ENCODE data around the gene MAD1L1.

MAD1L1 gene

GRCh38 chr7:1868516-1869165, 364.1 kb downstream of the MAD1L1 start:
- Histone ChIP-seq H3K9ac (ENCODE audit: low read length) (no peak overlapping the region), H3K4me3 (ENCODE audit: low read depth in 1 of 2, low read length in 2 of 2) (no peak overlapping the region)

GRCh38 chr7:1867370-1868260, 365.1 kb downstream of the MAD1L1 start:
- H3K36me3 ChIP-seq (ENCODE audit: insufficient read depth, low read length): no peaks in the 10 kb centered on the region
- H3K4me1 ChIP-seq (ENCODE audit: insufficient read depth, low read length): no peaks in the 10 kb centered on the region
- no peak overlapping the region for H3K27ac ChIP-seq (ENCODE audit: low read depth, low read length)
- no peak overlapping the region for H3K9ac ChIP-seq (ENCODE audit: low read length)
- H3K9me3 ChIP-seq (ENCODE audit: low read length): no peaks in the 10 kb centered on the region
- H3K27me3 ChIP-seq (ENCODE audit: control insufficient read depth in 1 of 2, insufficient read depth in 2 of 2, low read length in 2 of 2): no peaks in the 10 kb centered on the region
- H3K4me3 ChIP-seq (ENCODE audit: low read depth in 1 of 2, low read length in 2 of 2): no peak overlapping the region

More at GRCh38 chr7:1868516-1869165, 364.1 kb downstream of the MAD1L1 start:
- Histone ChIP-seq H3K36me3 (ENCODE audit: insufficient read depth, low read length) (no peaks in the 10 kb centered on the region), H3K9me3 (ENCODE audit: low read length) (no peaks in the 10 kb centered on the region), H3K4me1 (ENCODE audit: insufficient read depth, low read length) (no peaks in the 10 kb centered on the region), H3K27me3 (ENCODE audit: control insufficient read depth in 1 of 2, insufficient read depth in 2 of 2, low read length in 2 of 2) (no peaks in the 10 kb centered on the region), H3K27ac (ENCODE audit: low read depth, low read length) (no peak overlapping the region)

DNA sequence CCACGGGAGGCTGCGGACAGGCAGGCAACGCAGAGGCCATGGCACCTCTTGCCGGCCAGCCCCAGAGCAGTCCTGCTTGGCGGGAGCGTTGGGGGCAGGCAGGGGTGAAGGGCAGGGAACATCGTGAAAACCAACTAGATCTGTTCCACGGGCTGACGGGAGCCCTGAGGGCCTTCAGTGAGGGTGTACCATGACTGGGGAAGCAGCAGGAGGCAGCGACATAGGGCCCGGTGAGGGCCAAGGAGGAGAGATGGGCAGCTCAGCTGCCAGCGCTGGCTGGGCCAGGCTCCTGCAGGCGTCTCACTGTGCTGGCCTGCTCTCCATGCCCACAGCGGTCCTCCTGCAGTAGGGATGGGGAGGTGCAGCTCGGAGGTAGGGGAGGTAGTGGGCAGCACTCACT, 366.1 kb downstream of the MAD1L1 start:
- Histone ChIP-seq H3K36me3 (ENCODE audit: insufficient read depth, low read length) (no peaks in the 10 kb centered on the region), H3K27me3 (ENCODE audit: control insufficient read depth in 1 of 2, insufficient read depth in 2 of 2, low read length in 2 of 2) (no peaks in the 10 kb centered on the region), H3K27ac (ENCODE audit: low read depth, low read length) (no peak overlapping the region), H3K9me3 (ENCODE audit: low read length) (no peaks in the 10 kb centered on the region), H3K4me1 (ENCODE audit: insufficient read depth, low read length) (no peaks in the 10 kb centered on the region), H3K4me3 (ENCODE audit: low read depth in 1 of 2, low read length in 2 of 2) (no peak overlapping the region), H3K9ac (ENCODE audit: low read length) (no peak overlapping the region)

- Histone ChIP-seq H3K9ac (ENCODE audit: low read length) (no peak overlapping the region), H3K4me1 (ENCODE audit: insufficient read depth, low read length) (no peaks in the 10 kb centered on the region), H3K27me3 (ENCODE audit: control insufficient read depth in 1 of 2, insufficient read depth in 2 of 2, low read length in 2 of 2) (no peaks in the 10 kb centered on the region), H3K9me3 (ENCODE audit: low read length) (no peaks in the 10 kb centered on the region), H3K36me3 (ENCODE audit: insufficient read depth, low read length) (no peaks in the 10 kb centered on the region), H3K4me3 (ENCODE audit: low read depth in 1 of 2, low read length in 2 of 2) (no peak overlapping the region), H3K27ac (ENCODE audit: low read depth, low read length) (no peak overlapping the region)
Observed at GRCh38 chr7:1865571-1866255, 367.0 kb downstream of the MAD1L1 start.

DNA sequence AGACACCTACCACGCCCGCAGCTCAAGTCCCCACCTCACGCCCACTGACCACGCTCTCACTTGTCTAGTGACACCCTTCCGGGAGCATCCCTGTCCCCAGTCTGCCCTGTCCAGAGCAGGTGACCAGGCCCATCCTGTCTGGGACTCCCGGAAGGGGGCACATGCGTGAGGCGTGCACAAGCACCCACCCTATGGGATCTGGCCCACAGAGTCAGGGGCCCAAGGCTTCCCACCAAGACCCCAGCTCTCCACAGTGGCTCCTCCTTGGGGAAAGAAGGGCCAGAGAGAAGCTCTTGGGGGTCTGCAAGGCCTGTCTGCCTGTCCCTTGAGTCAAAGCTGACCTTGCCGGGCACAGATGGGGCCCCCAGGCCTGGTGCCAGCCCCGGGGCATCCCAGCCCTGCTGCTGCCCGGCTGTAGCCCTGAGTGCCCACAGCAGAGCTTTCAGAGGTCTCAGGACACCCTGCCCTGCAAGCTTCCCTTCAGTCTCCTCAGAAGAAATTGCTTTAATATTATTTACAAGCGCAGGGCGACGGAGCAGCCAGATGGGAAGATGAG, 367.7 kb downstream of the MAD1L1 start:
- no peak overlapping the region for H3K4me3 ChIP-seq (ENCODE audit: low read depth in 1 of 2, low read length in 2 of 2)
- no peaks in the 10 kb centered on the region for H3K9me3 ChIP-seq (ENCODE audit: low read length)
- no peak overlapping the region for H3K9ac ChIP-seq (ENCODE audit: low read length)
- H3K36me3 ChIP-seq (ENCODE audit: insufficient read depth, low read length): no peaks in the 10 kb centered on the region
- H3K4me1 ChIP-seq (ENCODE audit: insufficient read depth, low read length): no peaks in the 10 kb centered on the region
- H3K27ac ChIP-seq (ENCODE audit: low read depth, low read length): no peak overlapping the region
- no peaks in the 10 kb centered on the region for H3K27me3 ChIP-seq (ENCODE audit: control insufficient read depth in 1 of 2, insufficient read depth in 2 of 2, low read length in 2 of 2)

- no peaks in the 10 kb centered on the region for H3K36me3 ChIP-seq (ENCODE audit: insufficient read depth, low read length)
- H3K4me1 ChIP-seq (ENCODE audit: insufficient read depth, low read length): no peaks in the 10 kb centered on the region
- no peaks in the 10 kb centered on the region for H3K9me3 ChIP-seq (ENCODE audit: low read length)
- no peak overlapping the region for H3K27ac ChIP-seq (ENCODE audit: low read depth, low read length)
- no peaks in the 10 kb centered on the region for H3K27me3 ChIP-seq (ENCODE audit: control insufficient read depth in 1 of 2, insufficient read depth in 2 of 2, low read length in 2 of 2)
- no peak overlapping the region for H3K9ac ChIP-seq (ENCODE audit: low read length)
- no peak overlapping the region for H3K4me3 ChIP-seq (ENCODE audit: low read depth in 1 of 2, low read length in 2 of 2)
Observed at GRCh38 chr7:1864161-1864940, 368.4 kb downstream of the MAD1L1 start.

DNA sequence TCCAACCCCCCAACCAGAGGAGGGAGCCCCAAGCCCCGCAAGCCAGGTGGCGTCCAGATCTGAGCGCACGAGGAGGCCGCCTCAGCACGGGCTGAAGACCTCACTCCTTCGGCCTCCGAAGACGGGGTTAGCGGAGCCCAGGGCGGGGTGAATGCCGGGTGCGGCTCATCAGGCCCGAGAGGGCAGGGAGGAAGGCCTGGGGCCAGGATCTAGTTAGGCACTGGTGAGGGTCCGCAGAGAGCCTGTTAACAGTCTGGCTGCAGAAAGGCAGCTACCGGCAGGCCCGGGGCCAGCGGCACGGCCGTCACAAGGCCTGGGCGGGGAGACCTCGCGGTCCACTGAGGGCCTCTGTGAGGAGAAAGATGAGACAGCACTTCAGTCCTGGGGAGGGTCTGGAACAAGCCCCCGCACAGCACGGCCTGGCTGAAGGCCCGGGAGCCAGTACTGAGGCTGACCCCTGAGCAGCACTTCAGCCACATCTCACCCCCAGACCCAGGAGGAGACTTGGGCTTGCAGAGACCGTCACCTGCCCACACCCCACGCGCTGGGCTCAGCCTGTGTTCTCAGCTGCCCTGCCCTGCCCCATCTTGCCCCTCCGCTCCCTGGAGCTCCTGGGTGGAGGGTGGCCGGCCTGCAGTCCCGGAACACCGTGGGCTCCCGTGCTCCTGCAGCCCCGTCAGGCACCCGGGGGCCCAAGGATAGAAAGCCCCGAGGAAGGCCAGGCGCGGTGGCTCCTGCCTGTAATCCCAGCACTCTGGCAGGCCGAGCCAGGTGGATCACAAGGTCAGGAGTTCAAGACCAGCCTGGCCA, 369.4 kb downstream of the MAD1L1 start:
- Histone ChIP-seq H3K9ac (ENCODE audit: low read length) (no peak overlapping the region), H3K4me3 (ENCODE audit: low read depth in 1 of 2, low read length in 2 of 2) (no peak overlapping the region)

DNA sequence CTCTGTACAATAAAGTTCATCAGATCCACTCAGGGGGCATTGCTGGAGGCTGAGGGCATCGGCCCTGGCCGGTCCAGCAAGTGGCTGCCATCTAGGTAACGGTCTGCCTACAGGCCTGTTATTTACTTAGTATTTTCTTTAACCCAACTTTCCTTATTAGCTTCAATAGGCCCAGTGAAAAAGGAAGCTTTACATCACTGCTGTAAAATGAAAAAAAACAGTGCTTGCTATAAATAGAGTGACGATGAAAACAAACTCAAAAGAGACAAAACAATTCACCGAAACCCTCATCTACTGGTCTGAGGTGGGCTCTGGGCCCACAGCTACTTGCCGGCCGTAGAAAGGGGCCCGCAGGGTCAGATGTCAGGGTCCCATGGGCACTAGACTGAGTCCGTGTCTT, 370.2 kb downstream of the MAD1L1 start:
- no peak overlapping the region for H3K27ac ChIP-seq (ENCODE audit: low read depth, low read length)
- no peaks in the 10 kb centered on the region for H3K36me3 ChIP-seq (ENCODE audit: insufficient read depth, low read length)
- H3K4me1 ChIP-seq (ENCODE audit: insufficient read depth, low read length): no peaks in the 10 kb centered on the region
- no peaks in the 10 kb centered on the region for H3K27me3 ChIP-seq (ENCODE audit: control insufficient read depth in 1 of 2, insufficient read depth in 2 of 2, low read length in 2 of 2)
- no peak overlapping the region for H3K4me3 ChIP-seq (ENCODE audit: low read depth in 1 of 2, low read length in 2 of 2)
- H3K9me3 ChIP-seq (ENCODE audit: low read length): no peaks in the 10 kb centered on the region
- H3K9ac ChIP-seq (ENCODE audit: low read length): no peak overlapping the region

More for the DNA sequence above, 369.4 kb downstream of the MAD1L1 start:
- Histone ChIP-seq H3K36me3 (ENCODE audit: insufficient read depth, low read length) (no peaks in the 10 kb centered on the region), H3K4me1 (ENCODE audit: insufficient read depth, low read length) (no peaks in the 10 kb centered on the region), H3K27ac (ENCODE audit: low read depth, low read length) (no peak overlapping the region), H3K9me3 (ENCODE audit: low read length) (no peaks in the 10 kb centered on the region), H3K27me3 (ENCODE audit: control insufficient read depth in 1 of 2, insufficient read depth in 2 of 2, low read length in 2 of 2) (no peaks in the 10 kb centered on the region)

DNA sequence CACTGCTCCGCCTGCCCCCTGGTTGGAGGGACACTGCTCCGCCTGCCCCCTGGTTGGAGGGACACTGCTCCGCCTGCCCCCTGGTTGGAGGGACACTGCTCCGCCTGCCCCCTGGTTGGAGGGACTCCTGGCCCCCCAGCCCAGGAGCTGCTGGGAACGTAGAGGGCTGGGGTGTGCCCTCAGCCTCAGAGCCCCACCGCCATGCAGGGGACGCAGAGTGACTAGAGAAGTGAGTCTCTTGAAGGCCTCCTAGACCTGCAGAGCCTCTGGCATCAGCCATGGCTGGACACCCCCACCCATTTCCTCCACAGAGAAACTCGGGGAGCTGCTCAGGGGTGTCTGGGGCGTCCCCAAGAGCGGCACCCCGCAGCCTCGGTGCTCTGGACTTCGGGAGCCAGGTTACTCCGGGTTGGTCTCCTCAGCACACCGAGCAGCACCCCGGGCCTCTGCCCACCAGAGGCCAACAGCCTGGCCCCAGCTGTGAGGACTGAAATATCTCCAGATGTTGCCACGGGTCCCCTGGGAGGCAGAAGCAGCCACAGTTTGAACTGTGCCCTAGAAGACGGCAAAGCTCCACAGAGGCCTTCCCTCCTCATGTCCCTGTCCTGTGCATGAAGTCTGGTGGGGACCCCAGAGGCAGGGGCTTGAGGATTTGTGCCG, 370.8 kb downstream of the MAD1L1 start:
- H3K27me3 ChIP-seq (ENCODE audit: control insufficient read depth in 1 of 2, insufficient read depth in 2 of 2, low read length in 2 of 2): no peaks in the 10 kb centered on the region
- H3K36me3 ChIP-seq (ENCODE audit: insufficient read depth, low read length): no peaks in the 10 kb centered on the region
- no peak overlapping the region for H3K9ac ChIP-seq (ENCODE audit: low read length)
- H3K4me3 ChIP-seq (ENCODE audit: low read depth in 1 of 2, low read length in 2 of 2): no peak overlapping the region
- no peak overlapping the region for H3K27ac ChIP-seq (ENCODE audit: low read depth, low read length)
- no peaks in the 10 kb centered on the region for H3K4me1 ChIP-seq (ENCODE audit: insufficient read depth, low read length)
- H3K9me3 ChIP-seq (ENCODE audit: low read length): no peaks in the 10 kb centered on the region
